ENCODE measurements around the gene AKAP17A. TPM values are rescaled to one million over a fixed set of nuclear protein-coding genes. Genes with fewer than 3 reads are reported as not detected.
"Not testable (repeated sequence)": the region's sequence is repeated elsewhere in the genome, so short reads cannot be mapped to it uniquely, and the experiment has no call there.

Gene AKAP17A
- total and polyA plus RNA-seq, 2 experiments from 2014 or later = 46.3 to 85.2 TPM

GRCh38 chrX:1555370-1555769, 36.0 kb upstream of the AKAP17A start:
- Histone ChIP-seq H4K20me1 (ENCODE audit: insufficient read depth, poor library complexity, severe bottlenecking) (no peaks in the 10 kb centered on the region), H3K4me2 (no peak overlapping the region), H3K4me3 (no peak overlapping the region), H2AFZ (no peak overlapping the region), H3K36me3 (replicated peaks; ENCODE audit: insufficient read depth, low read depth) (no peaks in the 10 kb centered on the region), H3K9me3 (ENCODE audit: low read depth) (no peaks in the 10 kb centered on the region), H3K4me1 (ENCODE audit: insufficient read depth) (no peaks in the 10 kb centered on the region), H3K9me2 (replicated peaks; ENCODE audit: insufficient read depth) (no peaks in the 10 kb centered on the region), H3K79me2 (no peaks in the 10 kb centered on the region), H3K27ac (no peak overlapping the region), H3K27me3 (no peaks in the 10 kb centered on the region)
- WGBS (ENCODE audit: low lambda C conversion rate, missing lambda C conversion rate) = 89% methylated on average over 6 of the region's 6 CpGs
- TF ChIP-seq CTCF (IDR thresholded peaks at IDR 0.05; ENCODE audit: poor library complexity) (no peak), EZH2 (IDR thresholded peaks at IDR 0.05; ENCODE audit: borderline replicate concordance) (no peak)
- no peak for DNase-seq (ENCODE audit: low spot score)

- not testable (repeated sequence) for H4K20me1 ChIP-seq (ENCODE audit: insufficient read depth, poor library complexity, severe bottlenecking); H3K27ac ChIP-seq; H3K4me2 ChIP-seq; H3K79me2 ChIP-seq; DNase-seq (ENCODE audit: low spot score); H3K27me3 ChIP-seq; H3K36me3 ChIP-seq (replicated peaks; ENCODE audit: insufficient read depth, low read depth); H2AFZ ChIP-seq; H3K9me2 ChIP-seq (replicated peaks; ENCODE audit: insufficient read depth); H3K4me1 ChIP-seq (ENCODE audit: insufficient read depth); H3K4me3 ChIP-seq; H3K9me3 ChIP-seq (ENCODE audit: low read depth)
Observed at GRCh38 chrX:1557442-1557841, 34.0 kb upstream of the AKAP17A start.

GRCh38 chrX:1558761-1559468, 32.5 kb upstream of the AKAP17A start:
- Histone ChIP-seq H3K36me3 (replicated peaks; ENCODE audit: insufficient read depth, low read depth) (no peaks in the 10 kb centered on the region), H3K9me2 (replicated peaks; ENCODE audit: insufficient read depth) (no peaks in the 10 kb centered on the region), H3K4me1 (ENCODE audit: insufficient read depth) (no peaks in the 10 kb centered on the region), H3K79me2 (no peaks in the 10 kb centered on the region), H3K4me3 (no peak overlapping the region), H4K20me1 (ENCODE audit: insufficient read depth, poor library complexity, severe bottlenecking) (no peaks in the 10 kb centered on the region), H3K27me3 (no peaks in the 10 kb centered on the region), H3K4me2 (no peak overlapping the region), H3K27ac (no peak overlapping the region), H3K9me3 (ENCODE audit: low read depth) (no peaks in the 10 kb centered on the region), H2AFZ (no peak overlapping the region)
- TF ChIP-seq EZH2phosphoT487 (IDR thresholded peaks at IDR 0.05; ENCODE audit: low read depth, severe bottlenecking, unreplicated experiment) (no peak), EZH2 (IDR thresholded peaks at IDR 0.05; ENCODE audit: borderline replicate concordance) (no peak), CTCF (IDR thresholded peaks at IDR 0.05; ENCODE audit: poor library complexity) (no peak)
- 94% methylated on average over 13 of the region's 13 CpGs for WGBS (ENCODE audit: low lambda C conversion rate, missing lambda C conversion rate)
- DNase-seq (ENCODE audit: low spot score) = no peak

- H3K36me3 ChIP-seq (replicated peaks; ENCODE audit: insufficient read depth, low read depth) = no peaks in the 10 kb centered on the region
- no peaks in the 10 kb centered on the region for H3K79me2 ChIP-seq
- WGBS (ENCODE audit: low lambda C conversion rate, missing lambda C conversion rate) = no CpG with 5 or more reads among the region's 2 CpGs
- H3K9me3 ChIP-seq (ENCODE audit: low read depth) = no peaks in the 10 kb centered on the region
- no peak for DNase-seq (ENCODE audit: low spot score)
- no peak overlapping the region for H3K4me2 ChIP-seq
- no peak overlapping the region for H3K4me3 ChIP-seq
- H2AFZ ChIP-seq = no peak overlapping the region
- H3K4me1 ChIP-seq (ENCODE audit: insufficient read depth) = no peaks in the 10 kb centered on the region
- H3K9me2 ChIP-seq (replicated peaks; ENCODE audit: insufficient read depth) = no peaks in the 10 kb centered on the region
- H3K27me3 ChIP-seq = no peaks in the 10 kb centered on the region
- no peak overlapping the region for H3K27ac ChIP-seq
- no peaks in the 10 kb centered on the region for H4K20me1 ChIP-seq (ENCODE audit: insufficient read depth, poor library complexity, severe bottlenecking)
- TF ChIP-seq EZH2phosphoT487 (IDR thresholded peaks at IDR 0.05; ENCODE audit: low read depth, severe bottlenecking, unreplicated experiment) (no peak), EZH2 (IDR thresholded peaks at IDR 0.05; ENCODE audit: borderline replicate concordance) (no peak), CTCF (IDR thresholded peaks at IDR 0.05; ENCODE audit: poor library complexity) (no peak)
Observed at GRCh38 chrX:1561164-1561563, 30.2 kb upstream of the AKAP17A start.

GRCh38 chrX:1564077-1564476, 27.3 kb upstream of the AKAP17A start:
- WGBS (ENCODE audit: low lambda C conversion rate, missing lambda C conversion rate) = 89% methylated on average over 7 of the region's 7 CpGs
- not testable (repeated sequence) for H3K36me3 ChIP-seq (replicated peaks; ENCODE audit: insufficient read depth, low read depth); H4K20me1 ChIP-seq (ENCODE audit: insufficient read depth, poor library complexity, severe bottlenecking); H3K4me1 ChIP-seq (ENCODE audit: insufficient read depth); H3K79me2 ChIP-seq; H3K4me2 ChIP-seq; H3K27me3 ChIP-seq; DNase-seq (ENCODE audit: low spot score); H3K9me3 ChIP-seq (ENCODE audit: low read depth); H2AFZ ChIP-seq; H3K27ac ChIP-seq; H3K4me3 ChIP-seq; H3K9me2 ChIP-seq (replicated peaks; ENCODE audit: insufficient read depth)

Data from hepatocyte (in vitro differentiated cells).